Measurements from ENCODE around the gene PCSK1N.
"Not testable (repeated sequence)": the region's sequence is repeated elsewhere in the genome, so short reads cannot be mapped to it uniquely, and the experiment has no call there.

The PCSK1N gene

DNA sequence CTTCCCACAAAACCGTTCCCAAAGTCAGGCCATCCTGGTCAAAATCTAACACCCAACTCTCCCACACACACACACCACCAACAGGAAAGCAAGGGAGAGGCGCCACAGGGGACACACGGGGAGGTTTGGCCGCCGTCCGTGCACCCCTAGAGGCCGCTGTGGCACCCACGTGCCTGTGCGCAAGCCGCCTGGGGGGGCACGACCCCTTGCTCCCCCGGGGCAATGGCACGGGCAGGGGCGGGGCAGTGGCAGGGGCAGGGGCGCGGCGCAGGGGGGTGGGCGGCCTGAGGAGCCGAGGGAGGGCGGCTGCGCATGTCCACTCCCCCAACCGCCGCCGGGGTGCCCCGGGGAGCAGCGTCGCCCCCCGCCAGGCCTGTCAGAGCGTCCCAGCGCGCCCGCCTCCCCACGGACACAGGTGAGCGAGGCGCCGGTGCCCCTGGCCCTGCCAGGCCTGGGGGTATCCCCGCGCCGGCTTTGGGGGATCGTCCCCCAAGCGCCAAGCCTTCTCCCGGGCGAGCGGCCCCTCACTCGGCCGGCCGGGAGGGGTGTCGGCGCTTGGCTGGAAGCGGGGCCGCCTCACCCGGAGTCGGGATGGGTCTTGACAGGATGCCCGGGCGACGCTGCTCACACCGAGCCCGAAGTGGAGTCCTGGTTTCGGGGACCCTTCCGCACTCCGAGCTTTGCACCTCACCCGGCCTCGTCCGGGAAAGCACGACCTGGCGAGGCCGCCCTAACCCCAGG lies 9.1 kb downstream of the PCSK1N start, which contains the start of gene ERAS:
Gene ERAS (plus strand): TSS at position 379 of the 741 bp plus-strand sequence. CDS start 2,611 bp downstream, outside the sequence.
- DNase-seq (ENCODE audit: low read depth, low spot score) = no peak

DNA sequence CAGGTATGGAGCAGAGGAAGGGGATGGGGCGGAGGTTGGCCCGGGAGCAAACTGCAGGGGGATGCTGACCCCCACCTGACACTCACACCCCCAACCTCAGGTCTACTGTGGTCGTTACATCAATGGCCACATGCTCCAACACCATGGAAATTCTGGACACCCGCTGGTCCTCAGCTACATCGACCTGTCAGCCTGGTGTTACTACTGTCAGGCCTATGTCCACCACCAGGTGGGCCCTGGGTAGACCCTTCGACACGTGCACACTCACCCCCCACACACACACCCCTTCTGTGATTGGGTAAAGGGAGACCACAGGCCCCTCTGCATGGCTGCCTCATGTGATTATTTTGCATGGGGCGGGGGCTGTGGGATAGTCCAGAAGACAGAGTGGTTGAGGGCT lies 11.3 kb downstream of the PCSK1N start:
- DNase-seq (ENCODE audit: low read depth, low spot score) = no peak
- H3K4me3 ChIP-seq (ENCODE audit: low read length) = no peak overlapping the region

More for the DNA sequence above, 9.1 kb downstream of the PCSK1N start, which contains the start of gene ERAS:
- no peak within 1 kb of the TSS for H3K4me3 ChIP-seq (ENCODE audit: low read length)

DNA sequence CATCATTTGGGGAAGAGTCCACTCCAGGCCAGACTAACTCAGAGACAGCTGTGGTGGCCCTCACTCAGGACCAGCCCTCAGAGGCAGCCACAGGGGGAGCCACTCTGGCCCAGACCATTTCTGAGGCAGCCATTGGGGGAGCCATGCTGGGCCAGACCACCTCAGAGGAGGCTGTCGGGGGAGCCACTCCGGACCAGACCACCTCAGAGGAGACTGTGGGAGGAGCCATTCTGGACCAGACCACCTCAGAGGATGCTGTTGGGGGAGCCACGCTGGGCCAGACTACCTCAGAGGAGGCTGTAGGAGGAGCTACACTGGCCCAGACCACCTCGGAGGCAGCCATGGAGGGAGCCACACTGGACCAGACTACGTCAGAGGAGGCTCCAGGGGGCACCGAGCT lies 12.4 kb downstream of the PCSK1N start:
- H3K4me3 ChIP-seq (ENCODE audit: low read length) = no peak overlapping the region
- DNase-seq (ENCODE audit: low read depth, low spot score) = no peak

DNA sequence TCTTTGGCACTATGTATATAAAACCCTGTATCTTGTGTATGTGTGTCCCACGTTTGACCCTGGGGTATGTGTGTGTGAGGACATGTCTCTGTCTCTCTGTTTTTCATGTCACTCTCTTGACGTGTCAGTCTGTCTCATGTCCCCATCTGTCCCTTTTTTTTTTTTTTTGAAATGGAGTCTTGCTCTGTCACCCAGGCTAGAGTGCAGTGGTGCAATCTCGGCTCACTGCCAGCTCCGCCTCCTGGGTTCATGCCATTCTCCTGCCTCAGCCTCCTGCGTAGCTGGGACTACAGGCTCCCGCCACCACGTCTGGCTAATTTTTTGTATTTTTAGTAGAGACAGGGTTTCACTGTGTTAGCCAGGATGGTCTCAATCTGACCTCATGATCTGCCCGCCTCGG lies 16.0 kb downstream of the PCSK1N start:
- H3K4me3 ChIP-seq (ENCODE audit: low read length); DNase-seq (ENCODE audit: low read depth, low spot score): not testable (repeated sequence)

DNA sequence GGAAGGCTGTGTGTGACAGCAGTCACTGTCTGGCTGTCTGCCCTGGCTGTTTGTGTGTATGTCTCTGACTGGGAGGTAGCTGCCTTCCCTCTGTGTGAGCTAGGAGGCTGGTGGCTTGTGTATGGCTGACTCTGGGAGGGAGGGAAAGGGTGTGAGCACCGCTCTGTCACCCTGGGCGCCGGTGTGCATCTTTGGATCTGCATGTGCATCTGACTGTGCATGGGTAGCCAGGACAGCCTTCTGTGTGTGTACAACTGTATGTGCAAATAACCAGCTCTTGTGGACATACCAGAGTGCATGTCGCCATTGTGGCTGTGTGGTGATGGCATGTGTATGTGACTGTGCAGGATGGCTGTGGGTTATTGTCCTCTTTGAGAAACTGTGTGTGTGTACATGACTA lies 16.5 kb downstream of the PCSK1N start:
- DNase-seq (ENCODE audit: low read depth, low spot score) = no peak
- H3K4me3 ChIP-seq (ENCODE audit: low read length) = no peak overlapping the region

DNA sequence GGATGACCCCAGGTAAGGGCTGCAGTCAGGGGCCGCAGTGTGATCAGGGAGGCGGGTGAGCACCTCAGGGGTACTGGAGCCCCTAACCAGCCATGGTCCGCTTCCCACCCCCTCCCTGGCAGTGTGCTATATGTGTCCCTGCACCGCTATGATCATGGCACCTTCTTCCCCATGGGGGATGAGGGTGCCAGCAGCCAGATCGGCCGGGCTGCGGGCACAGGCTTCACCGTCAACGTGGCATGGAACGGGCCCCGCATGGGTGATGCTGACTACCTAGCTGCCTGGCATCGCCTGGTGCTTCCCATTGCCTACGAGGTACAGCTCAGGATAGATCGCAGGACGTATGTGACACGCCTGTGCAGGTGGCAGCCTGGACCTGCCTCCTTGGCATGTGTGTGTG lies 17.3 kb downstream of the PCSK1N start:
- H3K4me3 ChIP-seq (ENCODE audit: low read length) = no peak overlapping the region
- no peak for DNase-seq (ENCODE audit: low read depth, low spot score)

DNA sequence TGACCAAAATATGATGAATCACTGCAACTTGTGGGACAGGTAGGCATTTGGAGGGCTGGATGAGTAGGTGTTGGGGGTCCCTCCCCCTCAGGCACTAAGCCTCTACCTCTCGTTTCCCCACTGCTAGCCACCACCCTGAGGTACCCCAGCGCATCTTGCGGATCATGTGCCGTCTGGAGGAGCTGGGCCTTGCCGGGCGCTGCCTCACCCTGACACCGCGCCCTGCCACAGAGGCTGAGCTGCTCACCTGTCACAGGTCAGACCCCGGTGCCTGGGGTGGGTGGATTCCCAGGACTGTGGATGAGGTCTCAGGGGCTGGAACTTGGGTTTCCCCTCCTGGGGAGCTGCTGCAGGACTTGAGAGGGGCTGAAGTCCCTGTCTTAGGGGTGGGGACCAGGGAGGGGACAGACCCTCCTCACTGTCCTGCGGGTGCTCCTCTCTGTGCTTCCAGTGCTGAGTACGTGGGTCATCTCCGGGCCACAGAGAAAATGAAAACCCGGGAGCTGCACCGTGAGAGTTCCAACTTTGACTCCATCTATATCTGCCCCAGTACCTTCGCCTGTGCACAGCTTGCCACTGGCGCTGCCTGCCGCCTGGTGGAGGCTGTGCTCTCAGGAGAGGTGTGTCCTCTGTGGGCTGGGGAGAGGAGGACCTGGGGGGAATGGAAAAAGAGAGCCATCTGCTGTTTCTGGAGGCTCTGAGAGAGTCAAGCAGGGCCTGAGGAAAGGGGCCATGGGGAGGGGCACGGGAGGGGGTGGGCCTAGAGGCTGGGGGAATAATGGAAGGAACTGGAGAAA lies 19.2 kb downstream of the PCSK1N start:
- DNase-seq (ENCODE audit: low read depth, low spot score) = no peak
- H3K4me3 ChIP-seq (ENCODE audit: low read length) = no peak overlapping the region

DNA sequence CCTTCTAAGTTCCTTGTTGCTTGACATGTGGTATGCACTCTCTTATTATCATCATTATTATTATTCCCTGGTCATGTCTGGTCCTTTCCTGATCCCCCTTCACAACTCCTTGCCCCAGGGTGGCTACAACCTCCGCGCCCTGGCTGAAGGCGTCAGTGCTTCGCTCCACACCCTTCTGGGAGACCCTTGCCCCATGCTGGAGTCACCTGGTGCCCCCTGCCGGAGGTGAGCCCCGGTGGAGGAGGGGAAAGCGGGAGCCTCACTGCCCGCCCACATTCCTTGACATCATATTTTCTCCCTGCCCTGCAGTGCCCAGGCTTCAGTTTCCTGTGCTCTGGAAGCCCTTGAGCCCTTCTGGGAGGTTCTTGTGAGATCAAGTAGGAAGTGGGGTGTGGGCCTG lies 20.1 kb downstream of the PCSK1N start:
- DNase-seq (ENCODE audit: low read depth, low spot score) = no peak
- H3K4me3 ChIP-seq (ENCODE audit: low read length) = no peak overlapping the region

DNA sequence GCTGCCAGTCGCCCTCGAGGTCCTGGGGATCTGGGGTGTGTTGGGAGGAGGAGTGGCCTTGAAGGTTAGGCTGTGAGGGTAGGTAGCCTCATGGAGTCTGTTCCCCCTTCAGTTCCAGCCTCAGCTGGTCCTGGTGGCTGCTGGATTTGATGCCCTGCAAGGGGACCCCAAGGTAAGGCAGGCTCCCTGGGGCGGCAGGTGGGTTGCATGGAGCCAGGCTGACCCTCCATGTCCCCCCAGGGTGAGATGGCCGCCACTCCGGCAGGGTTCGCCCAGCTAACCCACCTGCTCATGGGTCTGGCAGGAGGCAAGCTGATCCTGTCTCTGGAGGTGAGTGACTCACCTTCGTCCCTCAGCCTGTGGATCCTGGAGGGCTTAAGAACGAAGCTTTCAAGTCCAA lies 20.7 kb downstream of the PCSK1N start:
- H3K4me3 ChIP-seq (ENCODE audit: low read length) = no peak overlapping the region
- DNase-seq (ENCODE audit: low read depth, low spot score) = no peak

DNA sequence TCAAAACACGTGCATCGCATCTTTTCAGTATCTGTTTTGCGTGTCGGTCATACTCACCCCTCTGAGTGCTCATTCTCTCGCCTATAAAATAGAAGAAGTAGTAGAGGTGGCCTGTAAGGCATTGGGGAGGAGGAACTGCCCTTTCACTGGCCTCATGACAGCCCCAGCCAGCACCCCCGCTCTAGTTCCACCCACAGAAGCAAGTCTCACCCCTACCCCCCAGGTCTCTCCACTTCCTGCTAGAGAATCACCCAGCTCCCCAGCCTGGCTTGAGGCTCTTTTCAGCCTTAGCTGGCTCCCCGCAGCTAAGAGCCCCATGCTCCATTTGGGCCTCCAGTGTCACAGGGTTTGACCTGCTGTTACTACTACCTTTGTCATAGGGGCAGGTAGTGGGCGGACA lies 21.8 kb downstream of the PCSK1N start:
- DNase-seq (ENCODE audit: low read depth, low spot score) = no peak
- no peak overlapping the region for H3K4me3 ChIP-seq (ENCODE audit: low read length)

DNA sequence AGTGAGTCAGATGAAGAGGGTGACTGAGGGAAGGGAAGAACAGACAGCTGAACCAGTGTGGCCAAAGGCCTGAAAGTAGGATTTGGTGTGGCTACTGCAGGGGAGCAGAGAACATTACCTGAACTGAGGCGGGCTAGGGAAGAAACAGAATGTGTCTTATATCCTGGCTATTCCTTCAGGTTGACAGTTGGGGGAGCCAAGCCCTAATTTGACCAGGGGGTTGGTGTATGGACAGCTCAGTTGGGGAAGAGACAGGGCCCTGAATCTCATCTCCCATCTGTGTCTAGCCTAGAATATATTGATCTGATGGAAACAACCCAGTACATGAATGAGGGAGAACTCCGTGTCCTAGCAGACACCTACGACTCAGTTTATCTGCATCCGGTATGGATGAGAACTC lies 29.3 kb downstream of the PCSK1N start:
- no peak for DNase-seq (ENCODE audit: low read depth, low spot score)
- H3K4me3 ChIP-seq (ENCODE audit: low read length) = no peak overlapping the region

DNA sequence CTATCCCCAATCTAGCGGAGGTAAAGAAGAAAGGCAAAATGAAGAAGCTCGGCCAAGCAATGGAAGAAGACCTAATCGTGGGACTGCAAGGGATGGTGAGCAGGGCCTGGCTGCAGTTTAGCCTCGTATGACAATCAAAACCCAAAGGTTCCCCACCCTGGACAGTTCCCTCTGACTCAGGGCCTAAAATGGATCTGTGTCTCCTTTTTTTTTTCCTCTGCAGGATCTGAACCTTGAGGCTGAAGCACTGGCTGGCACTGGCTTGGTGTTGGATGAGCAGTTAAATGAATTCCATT lies 32.6 kb downstream of the PCSK1N start:
- DNase-seq (ENCODE audit: low read depth, low spot score) = no peak
- H3K4me3 ChIP-seq (ENCODE audit: low read length) = peak overlapping the region; percentile 75

DNA sequence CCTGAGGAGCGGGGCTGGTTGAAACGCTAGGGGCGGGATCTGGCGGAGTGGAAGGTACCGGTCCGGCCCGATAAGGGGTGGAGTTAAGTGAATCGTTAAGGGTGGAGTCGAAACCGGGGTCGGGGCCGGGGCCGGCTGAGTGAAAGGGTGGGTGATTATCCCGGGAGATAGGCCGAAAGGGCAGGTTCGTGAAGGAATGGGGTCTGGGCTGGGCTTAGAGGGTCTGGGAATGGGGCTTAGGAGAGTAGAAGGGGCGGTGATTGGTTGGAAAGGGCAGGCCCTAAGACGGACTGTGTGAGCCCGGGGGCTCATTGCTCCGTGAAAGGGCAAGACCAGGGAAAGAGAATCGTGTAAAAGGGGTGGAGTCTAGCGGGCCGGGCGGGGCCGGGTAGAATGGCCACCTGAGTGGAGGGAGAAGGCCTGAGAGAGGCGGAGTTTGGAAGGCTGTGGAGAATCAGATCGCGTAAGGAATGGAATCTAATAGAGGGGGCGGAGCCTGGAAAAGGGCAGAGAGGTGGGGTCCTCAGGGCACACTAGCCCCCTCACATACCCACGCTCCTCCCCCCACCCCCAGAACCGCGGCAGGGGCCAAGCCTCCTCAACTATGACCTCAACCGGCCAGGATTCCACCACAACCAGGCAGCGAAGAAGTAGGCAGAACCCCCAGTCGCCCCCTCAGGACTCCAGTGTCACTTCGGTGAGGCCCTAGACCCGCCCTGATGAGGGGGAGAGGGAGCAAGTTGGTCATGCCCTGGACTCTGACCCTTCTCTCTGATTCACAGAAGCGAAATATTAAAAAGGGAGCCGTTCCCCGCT lies 33.1 kb downstream of the PCSK1N start:
- peak; percentile 44 for DNase-seq (ENCODE audit: low read depth, low spot score)
- H3K4me3 ChIP-seq (ENCODE audit: low read length) = peak overlapping the region; percentile 75

DNA sequence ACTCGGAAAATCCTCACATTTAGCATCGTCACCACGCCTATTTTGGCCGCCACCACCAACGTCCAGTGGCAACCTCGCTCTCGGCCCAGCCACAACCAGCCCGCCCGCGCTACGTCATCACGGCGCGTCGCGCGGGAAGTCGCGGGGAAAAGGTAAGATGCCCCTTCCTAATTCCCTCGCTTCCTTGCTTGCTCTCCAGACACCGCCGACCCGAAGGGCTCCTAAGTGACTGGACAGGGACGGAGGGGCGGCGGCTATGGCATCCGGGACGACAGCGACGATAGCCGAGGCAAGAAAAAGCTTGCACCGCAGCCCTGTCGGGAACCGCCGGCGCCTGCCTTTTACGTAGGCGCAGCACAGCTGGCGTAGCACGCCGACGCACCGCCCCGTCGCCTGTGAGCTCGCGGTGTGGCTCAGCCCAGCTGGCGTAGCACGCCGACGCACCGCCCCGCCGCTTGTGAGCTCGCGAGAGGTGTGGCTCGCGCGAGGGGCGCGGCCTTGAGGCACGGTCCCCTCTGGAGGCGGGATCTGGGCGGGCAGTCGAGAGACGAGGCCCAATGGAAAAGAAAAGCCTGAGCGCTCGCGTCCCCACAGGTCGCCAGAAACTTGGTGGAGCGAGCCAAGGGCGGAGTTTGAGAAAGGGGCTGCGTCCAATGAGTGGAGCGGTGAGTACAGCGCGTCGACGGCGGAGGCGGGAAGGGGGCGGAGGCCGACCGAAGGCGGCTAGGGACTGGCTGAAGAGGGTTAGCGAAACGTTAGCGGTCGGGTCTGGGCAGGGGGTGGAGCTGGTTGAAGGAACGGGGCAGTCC lies 33.9 kb downstream of the PCSK1N start, which contains the start of gene HDAC6:
Gene HDAC6 (plus strand): TSS at position 788 of the 809 bp plus-strand sequence. CDS start 626 bp downstream, outside the sequence.
- DNase-seq (ENCODE audit: low read depth, low spot score) = peak; percentile 97
- peak within 1 kb of the TSS; percentile 82 for H3K4me3 ChIP-seq (ENCODE audit: low read length)

DNA sequence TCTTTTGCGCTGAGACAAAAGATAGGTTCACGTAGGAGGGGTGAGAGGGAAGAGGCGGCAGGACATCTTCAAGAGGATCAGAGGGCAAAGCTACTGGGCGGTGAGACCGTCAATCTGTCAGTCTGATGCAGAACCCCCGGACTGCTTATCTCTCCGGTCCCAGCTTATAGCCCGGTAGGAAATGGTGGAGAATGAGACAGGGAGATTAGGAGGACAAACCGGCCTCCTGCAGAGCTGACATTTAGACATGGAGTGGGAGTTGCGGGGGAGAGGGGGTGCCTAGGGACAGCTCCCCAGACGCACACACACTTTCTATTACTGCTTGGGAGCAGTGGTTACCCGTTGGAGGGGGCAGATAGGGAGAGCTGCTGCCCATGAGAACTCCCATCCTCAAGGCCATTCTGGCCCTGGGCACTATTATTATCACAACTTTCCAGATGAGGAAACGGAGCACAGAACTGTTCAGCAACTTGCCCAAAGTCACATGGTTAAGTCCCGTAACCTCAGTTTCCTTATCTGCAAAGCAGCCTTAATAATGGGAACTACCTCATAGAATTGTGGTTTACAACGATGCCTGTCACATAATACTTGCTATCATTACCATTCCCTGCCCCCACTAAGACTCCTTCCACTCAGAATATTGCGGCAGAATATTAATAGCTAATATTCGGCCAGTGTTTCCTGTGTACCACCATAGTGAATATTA lies 34.7 kb downstream of the PCSK1N start:
- DNase-seq (ENCODE audit: low read depth, low spot score) = no peak
- H3K4me3 ChIP-seq (ENCODE audit: low read length) = peak overlapping the region; percentile 82

DNA sequence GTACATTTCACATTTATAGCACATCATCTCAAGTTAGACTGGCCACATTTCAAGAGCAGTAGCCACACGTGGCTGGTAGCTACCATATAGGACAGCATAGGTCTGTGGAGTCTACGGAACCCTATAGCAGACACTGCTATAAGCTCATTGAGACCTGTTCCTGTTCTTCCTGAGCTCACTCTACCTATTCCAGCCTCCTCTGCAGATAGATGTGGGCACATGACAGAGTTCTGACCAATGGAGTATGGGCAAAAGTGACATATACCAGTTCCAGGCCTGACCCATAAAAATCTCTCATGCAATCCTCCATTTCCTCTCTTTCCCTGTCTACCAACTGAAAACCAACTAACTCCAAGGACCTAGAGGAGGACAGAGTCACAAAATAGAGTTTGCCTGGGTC lies 37.1 kb downstream of the PCSK1N start:
- no peak overlapping the region for H3K4me3 ChIP-seq (ENCODE audit: low read length)
- no peak for DNase-seq (ENCODE audit: low read depth, low spot score)

DNA sequence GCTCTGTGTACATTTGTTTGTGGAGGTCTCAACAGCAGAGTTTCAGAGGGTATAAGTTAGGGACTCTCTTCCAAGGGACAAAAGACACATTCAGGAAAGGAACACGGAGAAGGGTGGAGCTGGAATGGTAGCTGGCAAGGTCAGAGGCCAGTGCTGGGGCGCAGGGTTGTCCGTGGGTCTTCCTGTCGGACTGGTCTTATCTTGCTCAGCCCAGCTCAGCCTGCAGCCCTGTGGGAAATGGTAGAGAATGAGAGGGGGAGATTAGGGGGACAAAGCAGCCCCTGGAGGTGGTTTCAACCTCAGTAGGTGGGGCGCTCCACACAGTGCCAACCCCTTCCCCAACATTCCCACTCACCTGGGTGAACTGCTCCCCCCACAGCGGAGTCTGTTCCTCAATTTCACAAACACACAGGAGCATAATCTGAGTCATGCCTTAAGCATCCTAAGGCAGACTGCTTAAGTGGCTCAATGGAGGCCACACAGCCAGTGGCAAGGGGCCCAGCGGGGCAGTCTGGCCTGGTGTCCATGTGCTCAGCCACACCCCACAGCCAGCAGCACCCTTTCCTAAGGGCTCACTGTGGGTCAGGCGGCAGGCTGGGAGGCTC lies 40.4 kb downstream of the PCSK1N start:
- no peak for DNase-seq (ENCODE audit: low read depth, low spot score)
- no peak overlapping the region for H3K4me3 ChIP-seq (ENCODE audit: low read length)

DNA sequence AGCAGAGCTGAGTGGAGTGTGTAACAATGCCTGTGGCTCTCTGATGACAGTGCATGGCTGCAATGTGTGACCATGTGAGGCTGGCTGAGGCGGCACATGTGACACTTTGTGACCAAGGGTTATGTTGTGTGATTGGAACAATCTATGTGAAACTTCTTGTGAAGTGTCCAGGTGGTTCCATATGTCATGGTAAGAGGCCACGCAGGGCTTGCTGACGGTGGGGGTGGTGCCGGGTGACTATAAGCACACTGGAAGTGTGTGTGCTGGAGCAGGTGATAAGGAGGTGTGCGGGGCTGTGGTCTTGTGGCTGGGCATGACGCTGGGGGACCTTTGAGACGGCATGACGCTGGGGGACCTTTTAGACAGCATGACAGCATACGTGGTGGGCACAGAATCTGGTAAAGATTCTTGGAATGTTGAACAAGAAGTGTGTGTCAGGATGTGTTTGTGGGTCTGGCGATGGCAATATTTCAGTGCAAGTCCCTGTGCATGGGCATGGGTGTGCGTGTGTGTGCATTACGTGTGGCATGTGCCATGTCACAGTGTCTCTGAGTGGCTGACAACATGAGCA lies 41.0 kb downstream of the PCSK1N start:
- no peak overlapping the region for H3K4me3 ChIP-seq (ENCODE audit: low read length)
- DNase-seq (ENCODE audit: low read depth, low spot score) = no peak

Data from Jurkat, Clone E6-1 (cell line).